Heart right ventricle (tissue), 16 donors: ENCODE measurements around the gene DENND1A. TPM values are rescaled to one million over a fixed set of nuclear protein-coding genes. Genes with fewer than 3 reads are reported as not detected.
A peak's percentile ranks its signal among the peaks of the same experiment; 100 is the strongest.

Source experiments
- ATAC-seq, 8 donors: fragments of 200-7000 bp; cut with Tn5 transposase; one replicate each; pipeline ENCODE4 v1.9.1; 2020; ENCODE audit warnings: mild to moderate bottlenecking in 8 of 8, moderate library complexity in 8 of 8, moderate number of reproducible peaks in 1 of 8
- DNase-seq, 2 donors: peaks; one replicate each; pipeline ENCODE4 v3.0.0-alpha.2; 2020
- H3K27ac ChIP-seq, 10 donors: fragments of 200-600 bp; sonication (generic) in 2 of 10; one replicate each; pipeline versions ENCODE4 v1.5.0 to v1.8.0; 2020 to 2022; ENCODE audit warnings: mild to moderate bottlenecking in 3 of 10
- H3K27me3 ChIP-seq, 7 donors: fragments of 200-600 bp; one replicate each; pipeline ENCODE4 v1.8.0; 2021 to 2022; ENCODE audit warnings: mild to moderate bottlenecking in 2 of 7
- H3K36me3 ChIP-seq, 9 donors: fragments of 200-600 bp; sonication (generic) in 1 of 9; one replicate each; pipeline versions ENCODE4 v1.5.0 to v1.8.0; 2020 to 2022; ENCODE audit warnings: mild to moderate bottlenecking in 2 of 9
- H3K4me1 ChIP-seq, 9 donors: fragments of 200-600 bp; sonication (generic) in 1 of 9; one replicate each; pipeline versions ENCODE4 v1.5.0 to v1.8.0; 2020 to 2022; ENCODE audit warnings: mild to moderate bottlenecking in 4 of 9
- H3K4me3 ChIP-seq, 10 donors: fragments of 200-600 bp; sonication (generic) in 2 of 10; one replicate each; pipeline versions ENCODE4 v1.5.0 to v1.8.0; 2020 to 2022; ENCODE audit warnings: mild to moderate bottlenecking in 7 of 10, moderate library complexity in 2 of 10
- H3K9me3 ChIP-seq, 11 donors: fragments of 200-600 bp in 10 of 11; sonication (generic) in 2 of 11; one replicate each; pipeline versions ENCODE4 v1.5.0 to v1.8.0; 2013 to 2022; ENCODE audit warnings: mild to moderate bottlenecking in 2 of 11, control low read depth in 1 of 11, moderate library complexity in 1 of 11
- WGBS, 2 donors: extraction: QIAGEN DNeasy Blood & Tissue Kit; methylation state at CpG; one replicate each; pipeline ENCODE4 v1.1.7; 2013; ENCODE audit warnings: inconsistent platforms in 1 of 2; 5-methylcytosine and 5-hydroxymethylcytosine counted together
- intact Hi-C, 10 donors: fragments of 100-400 bp; cut with DNase I; formaldehyde crosslinking; loops; one replicate each; pipeline versions ENCODE4 v1.11.1 to v1.14.2; 2022
- polyA plus RNA-seq, 2 donors: library from polyadenylated mRNA; stranded (reverse); fragments of 200-250 nt; gene quantifications; one replicate each; pipeline ENCODE4 v1.2.3, GENCODE V29; 2013
- total RNA-seq, 10 donors: library from RNA; stranded (reverse); fragmentation: NEBNext Ultra II Directional in 3 of 10; extraction: Animal tissue kit (Norgen Biotek cat#: 25700) in 3 of 10; gene quantifications; one replicate each; pipeline versions ENCODE4 v1.2.1 to v1.2.4, GENCODE V29; 2021 to 2023
- TF ChIP-seq, protein P1 (sequence below), 9 donors: fragments of 200-600 bp; sonication (generic) in 2 of 9; IDR thresholded peaks; one replicate each; pipeline versions ENCODE4 v1.5.0 to v1.8.0; 2021 to 2022; ENCODE audit warnings: antibody characterized with exemption in 9 of 9, mild to moderate bottlenecking in 5 of 9, moderate library complexity in 1 of 9
- donor health status: Arrhythmogenic right ventricular cardiomyopathy.
- donor health status: ischemic (EF 13 %, LVEDD 7.1; RV severe dilation, severe dysfunction).
- donor health status: healthy with polysubstance abuse.
- donor health status: DM: no; HTN: yes; CAD: no.
- donor health status: DM: no; HTN: no; CAD: no.
- donor health status: ischemic (EF 25% LVEDD 6.9; RV normal size, moderate dysfunction).
- donor health status: ischemic (EF 25% LVEDD 5.7; RV mildly dilated, moderate dysfunction).
- donor health status: healthy.
- donor health status: DM: yes; HTN: yes; CAD: no.
- donor health status: Ischemic cardiomyopathy.
- donor health status: ischemic (EF 35%, LVEDD 5.7; RV mildly dilated, moderate dysfunction).
- donor health status: nonischemic (EF 11% LVEDD 7.7; RV severe dilation, severe dysfunction).
- donor health status: DM: yes; HTN: yes; CAD: no.
- donor health status: PGD.
- donor health status: ischemic (EF 29% LVEDD 5.4; RV normal size, mild dysfunction).
- donor health status: nonischemic (EF 23%, LVEDD 6.1; RV moderate dilation, normal function).

The DENND1A gene
- total and polyA plus RNA-seq, 12 donors, result 7.3 to 19.6 (median 12.2) TPM

DNA sequence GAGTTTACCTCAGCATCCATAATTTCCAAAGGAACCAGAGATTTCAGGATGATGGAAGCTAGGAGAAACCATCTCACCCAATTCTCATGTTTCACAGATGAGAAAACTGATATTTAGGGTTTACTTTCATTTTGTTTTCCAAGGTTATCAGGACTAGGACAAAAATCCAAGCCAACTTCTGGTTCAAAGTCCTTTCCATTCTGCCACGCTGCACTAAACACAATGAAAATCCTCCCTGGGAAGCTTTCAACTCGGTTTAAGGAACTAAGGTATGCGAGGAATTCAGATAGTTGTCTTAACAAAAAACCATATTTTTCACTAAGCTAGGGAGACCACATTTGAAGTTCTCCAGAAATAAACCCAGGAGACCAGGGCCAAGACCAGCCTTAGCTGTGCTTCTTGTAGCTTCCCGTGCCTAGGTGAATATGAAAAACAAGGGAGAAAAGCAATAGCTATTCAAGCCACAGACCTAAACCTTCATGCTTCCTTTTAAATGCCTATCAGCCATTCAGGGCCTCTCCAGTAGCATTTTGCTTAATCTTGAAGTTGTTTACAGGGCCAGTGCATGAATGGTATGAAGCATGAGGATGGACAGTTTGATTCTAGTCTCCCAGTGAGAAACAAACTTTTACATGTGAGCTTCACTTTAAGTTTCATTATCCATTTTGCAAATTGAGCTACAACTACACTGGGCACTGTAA lies 167.9 kb downstream of the DENND1A start:
- Histone ChIP-seq H3K27me3 (no peaks in the 10 kb centered on the region), H3K4me3 (no peak overlapping the region), H3K36me3 (peaks cover 0 to 7% (median 0%) of the 10 kb centered on the region in 9 donors), H3K27ac (no peak overlapping the region), H3K4me1 (peaks cover 0 to 22% (median 11%) of the 10 kb centered on the region in 9 donors), H3K9me3 (no peaks in the 10 kb centered on the region)
- 83 to 88% methylated on average over 4 of the region's 4 CpGs for WGBS, 2 donors
- TF ChIP-seq, protein P1, sequence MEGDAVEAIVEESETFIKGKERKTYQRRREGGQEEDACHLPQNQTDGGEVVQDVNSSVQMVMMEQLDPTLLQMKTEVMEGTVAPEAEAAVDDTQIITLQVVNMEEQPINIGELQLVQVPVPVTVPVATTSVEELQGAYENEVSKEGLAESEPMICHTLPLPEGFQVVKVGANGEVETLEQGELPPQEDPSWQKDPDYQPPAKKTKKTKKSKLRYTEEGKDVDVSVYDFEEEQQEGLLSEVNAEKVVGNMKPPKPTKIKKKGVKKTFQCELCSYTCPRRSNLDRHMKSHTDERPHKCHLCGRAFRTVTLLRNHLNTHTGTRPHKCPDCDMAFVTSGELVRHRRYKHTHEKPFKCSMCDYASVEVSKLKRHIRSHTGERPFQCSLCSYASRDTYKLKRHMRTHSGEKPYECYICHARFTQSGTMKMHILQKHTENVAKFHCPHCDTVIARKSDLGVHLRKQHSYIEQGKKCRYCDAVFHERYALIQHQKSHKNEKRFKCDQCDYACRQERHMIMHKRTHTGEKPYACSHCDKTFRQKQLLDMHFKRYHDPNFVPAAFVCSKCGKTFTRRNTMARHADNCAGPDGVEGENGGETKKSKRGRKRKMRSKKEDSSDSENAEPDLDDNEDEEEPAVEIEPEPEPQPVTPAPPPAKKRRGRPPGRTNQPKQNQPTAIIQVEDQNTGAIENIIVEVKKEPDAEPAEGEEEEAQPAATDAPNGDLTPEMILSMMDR (IDR thresholded peaks at IDR 0.05), result no peak
- intact Hi-C loops, result loop anchor here in 1 of 10 donors (10.0 kb wide), 1 partner anchor 57 kb away; no protein-coding TSS in a partner anchor
- DNase-seq (no peak), ATAC-seq (no peak)

GRCh38 chr9:123757960-123758359 lies 172.0 kb downstream of the DENND1A start:
- intact Hi-C loops, result no loop called here
- Histone ChIP-seq H3K4me3 (no peak overlapping the region), H3K36me3 (peaks cover 0 to 24% (median 0%) of the 10 kb centered on the region in 9 donors), H3K27ac (no peak overlapping the region), H3K27me3 (no peaks in the 10 kb centered on the region), H3K9me3 (no peaks in the 10 kb centered on the region), H3K4me1 (peaks cover 0 to 26% (median 14%) of the 10 kb centered on the region in 9 donors)
- DNase-seq (no peak), ATAC-seq (peak in 1 of 8 donors; percentile 19)
- TF ChIP-seq, protein P1 (IDR thresholded peaks at IDR 0.05), result no peak
- 70 to 76% methylated on average over 3 of the region's 3 CpGs for WGBS, 2 donors

GRCh38 chr9:123757547-123757946 lies 172.4 kb downstream of the DENND1A start:
- intact Hi-C loops, result no loop called here
- Histone ChIP-seq H3K4me3 (no peak overlapping the region), H3K36me3 (peaks cover 0 to 24% (median 0%) of the 10 kb centered on the region in 9 donors), H3K27ac (no peak overlapping the region), H3K9me3 (no peaks in the 10 kb centered on the region), H3K27me3 (no peaks in the 10 kb centered on the region), H3K4me1 (peaks cover 0 to 26% (median 14%) of the 10 kb centered on the region in 9 donors)
- peak in 3 of 8 donors; percentile 25 to 51 (median 39) for ATAC-seq
- 27 to 37% methylated on average over 6 of the region's 6 CpGs for WGBS, 2 donors
- TF ChIP-seq, protein P1 (IDR thresholded peaks at IDR 0.05), result no peak
- no peak for DNase-seq

DNA sequence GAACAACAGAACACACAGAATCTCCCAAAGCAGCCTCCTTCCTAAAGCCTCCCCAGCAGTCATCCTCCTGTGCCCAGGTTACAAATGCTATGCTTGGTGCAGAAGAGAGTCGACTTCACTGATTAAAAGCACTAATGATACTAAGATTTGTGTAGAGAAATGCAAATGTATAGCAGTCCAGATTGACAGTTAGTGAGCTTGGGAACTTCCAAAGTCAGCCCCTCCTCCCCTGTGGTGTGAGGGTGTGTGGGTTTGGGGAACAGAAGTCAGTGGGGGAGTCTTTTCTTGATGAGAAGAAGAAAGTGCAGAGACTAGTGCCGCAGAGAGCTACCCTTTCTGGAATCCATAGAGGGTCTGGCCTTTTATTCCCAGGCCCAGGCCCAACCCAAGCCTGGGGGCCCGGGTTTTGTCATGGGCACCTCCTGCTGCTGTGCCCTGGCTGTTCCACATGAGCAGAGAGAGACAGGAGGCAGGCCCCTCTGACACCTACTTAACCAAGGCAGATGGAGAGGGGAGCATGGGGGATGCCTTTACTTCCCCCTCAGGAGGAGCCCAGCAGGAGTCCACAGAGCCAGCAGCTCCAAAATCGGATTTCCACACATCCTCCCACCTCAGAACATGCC lies 173.3 kb downstream of the DENND1A start:
- WGBS, 2 donors, result 87 to 91% methylated on average over 4 of the region's 4 CpGs
- no peak overlapping the region for H3K27ac ChIP-seq
- peaks cover 0 to 19% (median 11%) of the 10 kb centered on the region in 9 donors for H3K4me1 ChIP-seq
- intact Hi-C loops, result no loop called here
- TF ChIP-seq, protein P1 (IDR thresholded peaks at IDR 0.05), result no peak
- no peaks in the 10 kb centered on the region for H3K27me3 ChIP-seq
- no peaks in the 10 kb centered on the region for H3K9me3 ChIP-seq
- no peak overlapping the region for H3K4me3 ChIP-seq
- DNase-seq, result no peak
- H3K36me3 ChIP-seq, result peaks cover 0 to 24% (median 0%) of the 10 kb centered on the region in 9 donors
- no peak for ATAC-seq
